Fibroblast of pulmonary artery (primary cell): ENCODE measurements around the gene DALRD3.

ENCODE experiments used
- DNase-seq: peaks from one replicate; pipeline ENCODE4 v3.0.0-alpha.2; 2010; ENCODE audit warnings: low read depth
- H3K4me3 ChIP-seq: replicated peaks from 2 replicates; pipeline ENCODE4 v1.5.1; 2011; ENCODE audit warnings: low read depth, mild to moderate bottlenecking, control low read depth, low read length, moderate library complexity
- TF ChIP-seq, protein P1 (sequence below): IDR thresholded peaks from 2 replicates; pipeline ENCODE4 v1.5.1; 2011; ENCODE audit warnings: mild to moderate bottlenecking, control low read depth, low read length, inconsistent platforms; ENCODE audit errors: missing control alignments

Gene DALRD3

GRCh38 chr3:49004352-49005302, 13.8 kb downstream of the DALRD3 start:
- H3K4me3 ChIP-seq, result no peak overlapping the region
- TF ChIP-seq, protein P1, sequence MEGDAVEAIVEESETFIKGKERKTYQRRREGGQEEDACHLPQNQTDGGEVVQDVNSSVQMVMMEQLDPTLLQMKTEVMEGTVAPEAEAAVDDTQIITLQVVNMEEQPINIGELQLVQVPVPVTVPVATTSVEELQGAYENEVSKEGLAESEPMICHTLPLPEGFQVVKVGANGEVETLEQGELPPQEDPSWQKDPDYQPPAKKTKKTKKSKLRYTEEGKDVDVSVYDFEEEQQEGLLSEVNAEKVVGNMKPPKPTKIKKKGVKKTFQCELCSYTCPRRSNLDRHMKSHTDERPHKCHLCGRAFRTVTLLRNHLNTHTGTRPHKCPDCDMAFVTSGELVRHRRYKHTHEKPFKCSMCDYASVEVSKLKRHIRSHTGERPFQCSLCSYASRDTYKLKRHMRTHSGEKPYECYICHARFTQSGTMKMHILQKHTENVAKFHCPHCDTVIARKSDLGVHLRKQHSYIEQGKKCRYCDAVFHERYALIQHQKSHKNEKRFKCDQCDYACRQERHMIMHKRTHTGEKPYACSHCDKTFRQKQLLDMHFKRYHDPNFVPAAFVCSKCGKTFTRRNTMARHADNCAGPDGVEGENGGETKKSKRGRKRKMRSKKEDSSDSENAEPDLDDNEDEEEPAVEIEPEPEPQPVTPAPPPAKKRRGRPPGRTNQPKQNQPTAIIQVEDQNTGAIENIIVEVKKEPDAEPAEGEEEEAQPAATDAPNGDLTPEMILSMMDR, result no peak
- no peak for DNase-seq

GRCh38 chr3:49001155-49001554, 17.2 kb downstream of the DALRD3 start:
- TF ChIP-seq, protein P1, result no peak
- H3K4me3 ChIP-seq, result no peak overlapping the region
- DNase-seq, result no peak

GRCh38 chr3:48999085-48999858, 19.1 kb downstream of the DALRD3 start:
- H3K4me3 ChIP-seq, result no peak overlapping the region
- TF ChIP-seq, protein P1, result no peak
- DNase-seq, result no peak

- no peak for DNase-seq
- TF ChIP-seq, protein P1, result no peak
- no peak overlapping the region for H3K4me3 ChIP-seq
These were observed 20.4 kb downstream of the DALRD3 start for GRCh38 chr3:48997714-48998637.

DNA sequence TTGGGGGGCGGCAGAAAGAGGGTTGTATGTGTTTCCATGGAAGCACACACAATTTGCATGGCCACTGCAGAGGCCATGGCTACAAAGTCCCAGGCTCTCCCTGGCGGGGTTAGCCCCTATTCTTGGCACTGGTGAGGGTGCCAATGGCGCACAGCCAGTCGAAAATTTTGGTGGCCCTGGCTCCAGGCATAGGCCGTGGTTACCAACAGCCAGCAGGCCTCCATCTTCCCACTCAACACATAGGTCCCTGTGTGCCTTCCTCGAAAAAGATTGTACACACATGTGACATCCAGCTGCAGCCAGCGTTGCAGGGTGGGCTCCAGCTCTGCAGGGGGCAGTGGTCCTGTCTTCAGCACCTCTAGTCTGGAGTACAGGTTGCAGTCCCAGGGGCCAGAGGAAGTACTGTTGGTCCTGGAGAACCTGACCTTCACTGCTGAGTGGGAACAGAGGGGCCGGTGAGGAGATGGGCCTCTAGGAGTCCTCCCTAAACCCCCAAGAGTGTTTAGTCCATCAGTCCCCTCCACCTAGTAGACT, 21.2 kb downstream of the DALRD3 start:
- H3K4me3 ChIP-seq, result no peak overlapping the region
- TF ChIP-seq, protein P1, result no peak
- no peak for DNase-seq

GRCh38 chr3:48996640-48997039, 21.7 kb downstream of the DALRD3 start:
- TF ChIP-seq, protein P1, result no peak
- no peak for DNase-seq
- H3K4me3 ChIP-seq, result no peak overlapping the region
